C4-2B (cell line): ENCODE data around the gene SYMPK.

Experiments
- CTCF ChIP-seq: fragments of 450-650 bp; conservative IDR thresholded peaks from 2 replicates; pipeline ENCODE4 v1.5.1; 2017; ENCODE audit warnings: mild to moderate bottlenecking
- ZFX ChIP-seq: fragments of 450-650 bp; IDR thresholded peaks from 2 replicates; pipeline ENCODE4 v1.6.1; 2017

DNA sequence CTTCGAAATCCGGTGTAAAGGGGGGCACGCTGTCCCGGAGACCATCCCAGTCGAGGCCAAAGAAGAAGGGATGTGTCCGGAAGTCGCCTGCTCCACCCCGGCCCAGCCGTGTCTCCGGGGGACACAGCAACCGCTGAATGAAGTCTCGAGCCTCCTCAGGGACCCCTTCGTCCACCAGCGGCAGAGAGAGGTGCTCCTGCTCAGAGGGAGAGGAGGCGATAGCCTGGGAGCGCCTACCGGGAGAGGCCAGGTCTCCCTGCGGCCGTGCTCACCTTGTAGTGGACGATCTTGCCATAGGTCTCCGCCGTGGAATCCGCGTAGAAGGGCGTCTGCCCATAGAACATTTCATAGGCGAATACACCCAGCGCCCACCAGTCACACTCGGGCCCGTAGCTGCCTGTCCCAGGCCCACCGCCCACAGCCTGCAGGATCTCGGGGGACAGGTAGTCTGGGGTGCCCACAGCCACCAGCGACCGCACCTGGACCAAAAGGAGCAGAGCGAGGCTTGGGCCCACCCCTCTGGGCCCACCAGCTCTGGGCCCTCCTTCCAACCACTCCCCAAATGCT is 85.5 kb downstream of the SYMPK start:
- no peak for TF ChIP-seq CTCF
- no peak for TF ChIP-seq ZFX
